GM18951 (cell line): Measurements from ENCODE around the gene PEX5L.

ENCODE experiments used
- POLR2A ChIP-seq: IDR thresholded peaks from 4 replicates; pipeline ENCODE4 v1.6.1; 2011; ENCODE audit warnings: mild to moderate bottlenecking; ENCODE audit not compliant: insufficient read length, insufficient read depth; ENCODE audit errors: extremely low read depth
- in situ Hi-C: fragments of 300-500 bp; cut with MboI; formaldehyde crosslinking; loops from one replicate; pipeline ENCODE4 v1.12.0; 2022; ENCODE audit warnings: low sequenced_read_pairs, mixed read lengths, inconsistent platforms; ENCODE audit not compliant: unreplicated experiment

Gene PEX5L

DNA sequence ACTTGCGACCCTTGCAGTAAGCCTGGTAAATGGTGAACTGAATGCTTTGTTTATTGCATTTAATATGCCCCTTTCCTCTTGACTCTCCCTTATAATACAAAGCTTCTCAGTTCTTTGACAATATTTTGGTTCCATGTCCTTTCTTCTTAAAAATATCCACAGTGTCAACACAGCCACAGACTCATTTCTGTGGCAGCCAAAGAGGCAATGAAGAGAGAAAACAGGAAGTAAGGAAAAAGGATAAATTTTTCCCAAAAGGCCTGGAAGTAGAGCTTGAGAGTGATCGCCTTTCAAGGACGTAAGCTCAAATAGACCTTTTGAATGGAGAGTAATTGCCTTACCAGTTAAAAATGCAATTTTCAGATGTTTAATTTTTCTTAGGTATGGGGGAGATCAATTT lies 59.4 kb downstream of the PEX5L start:
- in situ Hi-C loops, result no loop called here
- no peak for TF ChIP-seq POLR2A

DNA sequence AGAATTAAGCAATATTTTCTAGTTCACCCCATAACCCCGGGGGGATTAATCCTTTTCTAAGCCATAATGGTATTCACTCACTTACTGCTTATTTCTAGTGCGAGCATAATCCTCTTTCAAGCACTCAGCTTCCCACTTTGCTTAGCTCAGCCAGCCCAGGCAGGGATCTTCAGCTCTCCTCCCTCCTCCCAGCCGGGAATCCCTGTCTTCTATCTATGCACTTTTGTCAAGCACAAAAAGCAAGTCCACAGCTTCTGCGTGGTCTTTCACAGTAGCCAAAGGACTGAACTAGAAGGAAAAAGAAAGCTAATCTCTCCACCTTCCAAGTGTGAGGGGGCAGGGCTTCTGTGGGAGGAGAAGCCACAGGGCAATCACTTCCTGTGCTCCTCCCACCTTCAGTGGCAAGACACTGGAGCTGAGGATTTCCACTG lies 62.8 kb downstream of the PEX5L start:
- in situ Hi-C loops, result no loop called here

GRCh38 chr3:179972881-179973423 lies 63.8 kb downstream of the PEX5L start:
- in situ Hi-C loops, result no loop called here

More for the DNA sequence above, 62.8 kb downstream of the PEX5L start:
- no peak for TF ChIP-seq POLR2A

DNA sequence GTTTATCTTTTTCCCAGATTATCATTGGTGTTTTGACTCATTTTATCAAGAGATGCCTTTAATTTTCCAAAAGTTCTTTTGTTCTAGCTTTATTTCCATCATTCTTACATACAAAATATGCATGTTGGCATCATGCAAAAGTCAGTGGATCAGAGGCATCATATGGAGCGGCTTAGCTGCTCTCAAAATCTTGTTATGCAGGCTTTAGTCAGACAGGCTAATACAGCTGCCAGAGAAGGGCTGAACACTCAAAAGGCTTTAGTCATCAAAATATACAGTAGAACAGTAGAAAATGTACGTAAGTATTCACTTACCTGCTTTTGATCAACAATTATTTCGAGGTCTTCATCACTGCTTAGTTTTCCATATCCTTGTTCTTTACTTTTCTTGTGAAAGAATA lies 65.5 kb downstream of the PEX5L start:
- in situ Hi-C loops, result no loop called here
- TF ChIP-seq POLR2A, result no peak

More at GRCh38 chr3:179972881-179973423, 63.8 kb downstream of the PEX5L start:
- TF ChIP-seq POLR2A, result no peak

DNA sequence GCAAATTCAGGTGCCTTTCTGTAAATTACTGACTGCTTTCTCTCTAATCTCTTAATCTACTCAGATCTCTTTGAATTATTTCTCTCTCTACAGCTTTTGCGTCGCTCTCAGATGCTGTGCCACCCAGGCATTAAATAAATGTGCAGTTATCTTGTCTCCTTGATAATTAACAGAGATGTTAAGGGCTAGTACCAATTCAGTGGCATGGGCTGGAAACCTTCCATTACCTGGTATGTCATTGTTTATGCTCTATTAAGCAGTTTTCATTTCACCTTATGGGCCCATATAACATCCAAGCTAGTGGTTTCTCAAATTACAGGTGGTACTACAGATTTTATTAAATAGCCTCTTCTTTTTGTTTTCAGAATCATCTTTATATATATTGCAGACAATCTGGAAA lies 66.0 kb downstream of the PEX5L start:
- no peak for TF ChIP-seq POLR2A
- in situ Hi-C loops, result no loop called here

- in situ Hi-C loops, result no loop called here
- TF ChIP-seq POLR2A, result no peak
Measured at GRCh38 chr3:179969525-179969924, 67.2 kb downstream of the PEX5L start.

DNA sequence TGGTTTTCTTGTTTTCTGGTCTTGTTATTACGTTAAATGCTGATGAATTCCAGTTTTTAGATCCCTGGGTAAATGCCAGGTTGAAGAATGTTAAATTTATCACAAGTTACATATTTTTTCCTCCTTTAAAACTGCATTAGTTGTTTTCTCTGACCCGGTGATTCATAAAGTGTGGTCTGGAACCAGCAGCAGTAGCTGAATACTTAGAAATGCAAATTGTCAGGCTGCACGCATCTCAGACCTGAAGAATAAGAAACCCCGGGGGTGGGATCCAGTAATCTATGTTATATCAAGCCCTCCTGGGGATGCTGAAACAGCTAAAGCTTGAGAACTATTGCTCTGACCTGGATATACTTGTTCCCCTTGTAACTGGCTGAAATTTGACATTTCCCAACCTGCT lies 69.1 kb downstream of the PEX5L start:
- in situ Hi-C loops, result no loop called here
- TF ChIP-seq POLR2A, result no peak

DNA sequence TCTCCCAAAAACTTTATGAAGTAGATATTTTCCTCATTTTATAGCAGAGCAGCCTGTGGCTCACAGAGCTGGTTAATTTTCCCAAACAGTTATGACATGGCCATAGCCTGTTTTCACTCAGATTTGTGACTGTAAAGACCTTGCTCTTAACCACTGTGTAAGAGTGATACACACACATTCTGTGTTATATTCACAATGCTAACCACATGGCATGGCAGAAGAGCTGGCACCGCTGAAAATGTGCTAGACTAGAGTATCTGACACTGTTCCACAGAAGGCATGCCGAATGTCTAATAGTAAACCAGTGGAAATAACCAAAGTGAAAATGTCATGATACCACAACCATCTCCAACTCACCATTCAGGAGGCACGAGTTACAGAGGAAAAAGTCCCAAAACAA lies 71.8 kb downstream of the PEX5L start:
- no peak for TF ChIP-seq POLR2A
- in situ Hi-C loops, result no loop called here

DNA sequence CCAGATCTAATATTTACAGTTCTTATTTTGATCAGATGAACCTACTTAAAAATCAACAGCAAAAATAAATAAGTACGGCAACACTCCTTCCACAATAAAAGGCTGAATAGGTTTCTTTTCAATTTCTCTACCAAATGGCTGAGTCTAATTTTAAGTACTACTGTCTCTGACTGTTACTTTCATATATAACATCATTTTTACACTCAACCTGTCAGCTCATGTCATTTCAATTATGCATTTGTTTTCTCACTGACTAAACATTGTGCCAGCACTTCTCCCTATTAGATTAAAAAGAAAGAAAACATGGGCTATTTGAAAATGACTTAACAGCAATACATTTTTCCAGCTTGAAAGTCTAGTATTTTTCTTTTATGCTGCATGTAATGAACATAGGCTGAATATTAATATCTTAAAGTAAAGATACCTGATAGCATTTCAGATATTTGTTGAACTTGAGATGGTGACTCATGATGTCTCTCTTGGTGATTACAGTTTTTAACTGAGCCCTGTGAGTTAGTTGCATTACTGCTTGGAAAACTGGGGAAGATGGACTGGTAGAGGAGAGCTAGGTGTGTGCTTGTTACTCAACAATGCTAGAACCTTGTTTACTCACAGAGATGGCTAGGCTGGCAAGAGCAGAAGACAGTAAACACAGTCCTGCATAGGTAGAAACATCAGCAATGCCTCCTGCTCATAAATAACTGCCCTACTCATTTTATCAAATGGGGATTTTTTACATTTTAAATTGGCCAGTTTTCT lies 73.9 kb downstream of the PEX5L start:
- no peak for TF ChIP-seq POLR2A

GRCh38 chr3:179961703-179962078 lies 75.0 kb downstream of the PEX5L start:
- TF ChIP-seq POLR2A, result peak; percentile 21
- in situ Hi-C loops, result no loop called here

More for the DNA sequence above, 73.9 kb downstream of the PEX5L start:
- in situ Hi-C loops, result no loop called here

- in situ Hi-C loops, result no loop called here
Measured at GRCh38 chr3:179961071-179961702, 75.5 kb downstream of the PEX5L start.

GRCh38 chr3:179958759-179959158 lies 78.0 kb downstream of the PEX5L start:
- TF ChIP-seq POLR2A, result no peak
- in situ Hi-C loops, result no loop called here

More at GRCh38 chr3:179961071-179961702, 75.5 kb downstream of the PEX5L start:
- peak; percentile 18 for TF ChIP-seq POLR2A

DNA sequence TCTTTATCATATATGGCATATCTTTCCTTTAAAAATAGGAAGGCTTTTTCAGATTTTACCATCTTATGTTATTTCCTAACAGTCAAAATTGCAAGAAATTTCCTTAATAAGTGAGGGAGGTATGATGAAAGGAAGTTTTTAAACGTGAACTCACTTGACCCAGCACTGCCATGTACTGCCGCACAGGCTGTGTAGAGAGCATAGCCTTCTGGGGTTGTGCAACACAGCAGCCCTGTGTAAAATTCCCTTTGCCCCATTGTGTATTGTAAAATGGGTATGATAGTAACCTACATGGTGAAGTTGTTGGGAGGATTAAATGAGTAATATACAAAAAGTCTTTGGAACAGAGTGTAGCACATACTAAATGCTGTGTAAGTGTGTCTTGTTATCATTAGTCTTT lies 78.6 kb downstream of the PEX5L start:
- in situ Hi-C loops, result no loop called here
- no peak for TF ChIP-seq POLR2A
